WERI-Rb-1 (cell line): ENCODE data around the gene CNTRL.

Source experiments
- DNase-seq: peaks from one replicate; pipeline ENCODE4 v3.0.0-alpha.2; 2020
- H3K27ac ChIP-seq: fragments of 250-450 bp; sonication (Bioruptor Pico); 2 replicates; pipeline ENCODE4 v1.5.1; 2020; ENCODE audit warnings: mild to moderate bottlenecking, moderate library complexity
- H3K27me3 ChIP-seq: fragments of 250-450 bp; sonication (Bioruptor Pico); 2 replicates; pipeline ENCODE4 v1.5.1; 2021; ENCODE audit warnings: mild to moderate bottlenecking, low read depth, moderate library complexity; ENCODE audit not compliant: insufficient read depth, severe bottlenecking
- H3K36me3 ChIP-seq: fragments of 250-450 bp; sonication (Bioruptor Pico); 2 replicates; pipeline ENCODE4 v1.5.1; 2020; ENCODE audit warnings: mild to moderate bottlenecking, moderate library complexity
- H3K4me3 ChIP-seq: 2 replicates; pipeline ENCODE4 v1.5.1; 2011; ENCODE audit warnings: low read depth, mild to moderate bottlenecking, control low read depth, low read length
- H3K9me3 ChIP-seq: fragments of 250-450 bp; sonication (Bioruptor Pico); 2 replicates; pipeline ENCODE4 v1.5.1; 2021; ENCODE audit warnings: mild to moderate bottlenecking, moderate library complexity; ENCODE audit not compliant: severe bottlenecking
- TF ChIP-seq, protein P1 (sequence below): IDR thresholded peaks from 2 replicates; pipeline ENCODE4 v1.5.1; 2011; ENCODE audit warnings: low read depth, mild to moderate bottlenecking, control low read depth, inconsistent platforms, low read length

CNTRL gene

DNA sequence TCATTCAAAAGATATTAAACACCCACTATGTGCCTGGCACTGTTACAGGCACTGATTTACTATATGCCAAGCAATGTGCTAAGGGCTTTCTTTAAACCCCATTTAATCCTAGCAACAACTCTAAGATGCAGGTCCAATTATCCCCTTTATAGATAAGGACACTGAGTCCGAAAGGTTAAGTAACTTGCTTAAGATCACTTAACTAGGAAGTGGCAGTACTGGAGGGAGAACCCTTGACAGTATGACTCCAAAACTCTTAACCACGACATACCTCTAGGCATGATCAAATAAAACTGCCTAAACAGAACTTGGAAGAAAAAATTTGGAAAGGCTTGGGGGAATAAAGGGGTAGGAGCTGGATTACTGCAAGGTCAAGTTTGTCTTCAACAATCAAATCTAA is 125.2 kb downstream of the CNTRL start:
- Histone ChIP-seq H3K9me3 (no peaks in the 10 kb centered on the region), H3K27me3 (no peaks in the 10 kb centered on the region), H3K36me3 (peaks cover 10% of the 10 kb centered on the region; the same call in 1 of the 2 replicates), H3K4me3 (peak overlapping the region; percentile 71), H3K27ac (no peak overlapping the region)
- DNase-seq = no peak
- TF ChIP-seq, protein P1, sequence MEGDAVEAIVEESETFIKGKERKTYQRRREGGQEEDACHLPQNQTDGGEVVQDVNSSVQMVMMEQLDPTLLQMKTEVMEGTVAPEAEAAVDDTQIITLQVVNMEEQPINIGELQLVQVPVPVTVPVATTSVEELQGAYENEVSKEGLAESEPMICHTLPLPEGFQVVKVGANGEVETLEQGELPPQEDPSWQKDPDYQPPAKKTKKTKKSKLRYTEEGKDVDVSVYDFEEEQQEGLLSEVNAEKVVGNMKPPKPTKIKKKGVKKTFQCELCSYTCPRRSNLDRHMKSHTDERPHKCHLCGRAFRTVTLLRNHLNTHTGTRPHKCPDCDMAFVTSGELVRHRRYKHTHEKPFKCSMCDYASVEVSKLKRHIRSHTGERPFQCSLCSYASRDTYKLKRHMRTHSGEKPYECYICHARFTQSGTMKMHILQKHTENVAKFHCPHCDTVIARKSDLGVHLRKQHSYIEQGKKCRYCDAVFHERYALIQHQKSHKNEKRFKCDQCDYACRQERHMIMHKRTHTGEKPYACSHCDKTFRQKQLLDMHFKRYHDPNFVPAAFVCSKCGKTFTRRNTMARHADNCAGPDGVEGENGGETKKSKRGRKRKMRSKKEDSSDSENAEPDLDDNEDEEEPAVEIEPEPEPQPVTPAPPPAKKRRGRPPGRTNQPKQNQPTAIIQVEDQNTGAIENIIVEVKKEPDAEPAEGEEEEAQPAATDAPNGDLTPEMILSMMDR = no peak

DNA sequence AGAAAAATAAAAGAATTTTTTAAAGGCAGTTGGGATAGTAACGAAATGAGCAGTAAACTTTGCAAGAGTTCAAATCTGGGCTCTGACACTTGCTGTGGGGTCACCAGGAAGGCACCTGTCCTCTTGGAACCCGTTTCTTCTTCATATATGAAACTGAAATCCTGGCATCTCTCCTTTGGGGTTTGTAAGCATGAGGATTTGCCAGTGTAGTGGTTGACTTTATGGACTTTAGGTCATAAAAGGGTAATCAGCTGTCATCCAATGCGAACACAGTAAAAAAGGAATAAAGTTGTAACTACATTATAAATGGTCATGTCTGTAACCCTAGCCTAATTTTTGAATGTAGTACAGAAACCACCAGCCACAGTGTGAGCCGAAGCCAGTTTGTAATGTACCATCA is 125.6 kb downstream of the CNTRL start:
- H3K27ac ChIP-seq = no peak overlapping the region; the same call in 1 of the 2 replicates
- H3K27me3 ChIP-seq = no peaks in the 10 kb centered on the region
- peak overlapping the region; percentile 71 for H3K4me3 ChIP-seq
- DNase-seq = no peak
- TF ChIP-seq, protein P1 = no peak
- H3K9me3 ChIP-seq = no peaks in the 10 kb centered on the region
- H3K36me3 ChIP-seq = peaks cover 10% of the 10 kb centered on the region; the same call in 1 of the 2 replicates

DNA sequence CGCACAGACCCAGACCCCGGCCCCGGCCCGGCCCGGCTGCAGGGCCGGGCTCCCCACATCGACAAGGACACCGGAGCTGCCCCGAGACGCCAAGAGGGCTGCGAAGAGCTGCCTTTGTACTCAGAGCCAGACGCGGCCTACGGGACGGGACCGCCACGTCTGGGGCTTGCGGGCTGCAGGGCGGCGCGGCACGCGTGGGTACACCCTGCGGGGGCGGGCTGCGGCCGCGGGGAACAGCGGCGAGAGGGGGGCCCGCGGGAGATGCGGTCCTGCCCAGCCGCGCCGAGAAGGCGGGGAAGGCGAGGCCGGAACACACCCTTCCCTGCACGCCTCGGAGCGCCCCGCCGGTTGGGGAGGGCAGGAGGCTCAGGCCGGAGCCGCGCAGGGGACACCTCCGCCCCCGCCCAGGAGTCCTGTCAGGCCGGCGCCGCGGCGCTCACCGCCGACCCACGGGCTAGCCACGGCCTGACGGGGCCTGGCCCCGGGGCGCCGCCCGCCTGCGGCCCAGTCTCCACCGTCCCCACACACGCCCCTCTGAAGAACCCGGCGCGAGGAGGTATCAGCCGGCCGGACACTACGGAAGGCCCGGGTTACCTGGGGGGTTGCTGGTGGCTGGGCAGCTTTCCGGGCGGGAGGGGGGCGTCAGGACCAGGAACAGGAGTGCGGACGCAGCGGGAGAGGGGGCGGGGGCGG is 126.4 kb downstream of the CNTRL start:
- TF ChIP-seq, protein P1 = no peak
- H3K36me3 ChIP-seq = peaks cover 10% of the 10 kb centered on the region; the same call in 1 of the 2 replicates
- peak overlapping the region; percentile 71 for H3K4me3 ChIP-seq
- peak overlapping the region; percentile 88 for H3K27ac ChIP-seq
- no peaks in the 10 kb centered on the region for H3K27me3 ChIP-seq
- H3K9me3 ChIP-seq = no peaks in the 10 kb centered on the region
- peak; percentile 49 for DNase-seq

DNA sequence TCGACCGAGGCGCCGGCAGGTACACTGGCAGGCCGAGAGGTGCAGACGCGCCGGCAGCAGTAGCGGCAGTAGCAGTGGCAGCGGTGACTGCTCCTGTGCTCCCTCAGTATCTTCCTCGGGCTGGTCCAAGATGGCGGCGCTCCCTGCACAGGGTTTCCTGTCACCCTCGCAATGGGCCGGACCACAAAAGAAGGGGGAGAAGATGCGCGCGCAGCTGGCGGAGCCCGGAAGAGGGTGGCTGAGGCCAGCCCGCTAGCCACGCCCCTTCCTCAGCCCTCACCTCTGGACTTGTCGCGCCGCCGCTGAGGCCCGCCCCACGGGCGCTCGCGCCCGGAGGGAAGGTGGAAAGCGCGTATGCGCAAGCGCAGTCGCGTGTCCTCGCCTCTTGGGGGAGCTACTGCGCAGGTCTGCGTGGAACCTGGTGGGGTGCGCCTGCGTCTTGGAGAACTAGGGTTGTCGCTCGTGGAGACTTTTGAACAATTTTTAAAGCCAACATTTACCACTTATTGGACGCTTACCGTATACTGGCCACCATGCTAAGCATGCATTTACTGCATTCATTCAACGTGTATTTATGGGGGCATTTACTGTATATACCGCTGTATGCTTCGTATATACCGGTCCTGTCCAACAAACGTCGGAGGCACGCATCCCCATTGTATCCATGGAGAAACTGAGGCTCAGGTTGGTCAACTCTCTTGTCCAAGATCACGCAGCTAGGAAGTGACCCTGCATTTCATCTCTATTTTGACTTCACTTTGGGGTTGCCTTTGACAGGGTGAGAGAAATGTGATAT is 127.2 kb downstream of the CNTRL start, which contains the start of gene RAB14:
Gene RAB14, minus strand, starts transcription at position 132 of the 796 bp plus-strand sequence. CDS start 8,457 bp downstream, outside the sequence.
- TF ChIP-seq, protein P1 = peak; percentile 78
- peak within 1 kb of the TSS; percentile 73 for H3K4me3 ChIP-seq
- H3K27ac ChIP-seq = peak within 1 kb of the TSS; percentile 88
- DNase-seq = peak; percentile 100
- no peaks in the 10 kb centered on the region for H3K27me3 ChIP-seq
- peaks cover 10% of the 10 kb centered on the region; the same call in 1 of the 2 replicates for H3K36me3 ChIP-seq
- no peaks in the 10 kb centered on the region for H3K9me3 ChIP-seq

DNA sequence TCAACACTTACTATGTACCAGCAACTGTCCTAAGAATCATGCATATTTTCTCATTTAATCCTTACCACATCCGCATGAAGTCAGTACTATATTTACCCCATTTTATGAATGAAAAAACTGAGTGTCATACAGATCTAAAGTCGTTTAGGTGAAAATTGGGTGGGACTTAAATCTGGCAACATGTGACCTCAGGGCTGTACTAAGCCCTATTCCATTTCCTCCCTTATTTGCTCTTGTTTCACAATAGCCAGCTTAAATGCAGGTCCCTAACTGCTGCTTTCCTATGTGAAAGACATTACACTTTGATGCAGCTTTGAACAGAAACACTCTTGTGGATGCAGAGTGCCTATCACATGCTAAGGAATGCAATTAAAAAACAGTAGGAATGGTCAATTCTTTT is 129.4 kb downstream of the CNTRL start:
- peaks cover 2% of the 10 kb centered on the region for H3K9me3 ChIP-seq
- no peaks in the 10 kb centered on the region for H3K27me3 ChIP-seq
- TF ChIP-seq, protein P1 = no peak
- no peak overlapping the region for H3K27ac ChIP-seq
- H3K4me3 ChIP-seq = no peak overlapping the region
- DNase-seq = no peak
- H3K36me3 ChIP-seq = peaks cover 9% of the 10 kb centered on the region; the same call in 1 of the 2 replicates
